ENCODE results near the gene MESD.

GRCh38 chr15:80920271-80920699 lies 69.3 kb downstream of the MESD start:
- TF ChIP-seq, protein P1, sequence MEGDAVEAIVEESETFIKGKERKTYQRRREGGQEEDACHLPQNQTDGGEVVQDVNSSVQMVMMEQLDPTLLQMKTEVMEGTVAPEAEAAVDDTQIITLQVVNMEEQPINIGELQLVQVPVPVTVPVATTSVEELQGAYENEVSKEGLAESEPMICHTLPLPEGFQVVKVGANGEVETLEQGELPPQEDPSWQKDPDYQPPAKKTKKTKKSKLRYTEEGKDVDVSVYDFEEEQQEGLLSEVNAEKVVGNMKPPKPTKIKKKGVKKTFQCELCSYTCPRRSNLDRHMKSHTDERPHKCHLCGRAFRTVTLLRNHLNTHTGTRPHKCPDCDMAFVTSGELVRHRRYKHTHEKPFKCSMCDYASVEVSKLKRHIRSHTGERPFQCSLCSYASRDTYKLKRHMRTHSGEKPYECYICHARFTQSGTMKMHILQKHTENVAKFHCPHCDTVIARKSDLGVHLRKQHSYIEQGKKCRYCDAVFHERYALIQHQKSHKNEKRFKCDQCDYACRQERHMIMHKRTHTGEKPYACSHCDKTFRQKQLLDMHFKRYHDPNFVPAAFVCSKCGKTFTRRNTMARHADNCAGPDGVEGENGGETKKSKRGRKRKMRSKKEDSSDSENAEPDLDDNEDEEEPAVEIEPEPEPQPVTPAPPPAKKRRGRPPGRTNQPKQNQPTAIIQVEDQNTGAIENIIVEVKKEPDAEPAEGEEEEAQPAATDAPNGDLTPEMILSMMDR (IDR thresholded peaks at IDR 0.05): no peak
- TF ChIP-seq POLR2A (IDR thresholded peaks at IDR 0.05): no peak

Data from right lobe of liver (tissue), 4 donors.